ENCODE measurements around the gene LRIG1. TPM values are rescaled to one million over a fixed set of nuclear protein-coding genes. Genes with fewer than 3 reads are reported as not detected.
A peak's percentile ranks its signal among the peaks of the same experiment; 100 is the strongest.

The LRIG1 gene
- polyA plus RNA-seq, 3 donors from 2014 or later, result 4.4 to 9.7 (median 4.7) TPM

- peaks cover 40 to 48% (median 41%) of the 10 kb centered on the region in 3 donors for H3K36me3 Mint-ChIP-seq
- peak overlapping the region in 3 of 6 donors; percentile 64 to 69 (median 67) for H3K27ac Mint-ChIP-seq
- H3K4me1 Mint-ChIP-seq, result peaks cover 21 to 26% of the 10 kb centered on the region in 2 donors
- H3K27me3 Mint-ChIP-seq (ENCODE audit: low read depth in 3 of 3), result peaks cover 2 to 5% (median 2%) of the 10 kb centered on the region in 3 donors
- H3K4me3 Mint-ChIP-seq, result peak overlapping the region in 1 of 5 donors; percentile 44
- peaks cover 0 to 1% (median 0%) of the 10 kb centered on the region in 6 donors for H3K9me3 Mint-ChIP-seq
- no peak for DNase-seq
Observed at GRCh38 chr3:66386925-66387650, 113.7 kb downstream of the LRIG1 start.

GRCh38 chr3:66386011-66386924 is 114.6 kb downstream of the LRIG1 start:
- no peak for DNase-seq
- Mint-ChIP-seq H3K4me3 (peak overlapping the region in 3 of 5 donors; percentile 15 to 33 (median 25)), H3K27me3 (ENCODE audit: low read depth in 3 of 3) (peaks cover 2 to 5% (median 2%) of the 10 kb centered on the region in 3 donors), H3K36me3 (peaks cover 41 to 53% (median 46%) of the 10 kb centered on the region in 3 donors), H3K4me1 (peaks cover 20 to 23% of the 10 kb centered on the region in 2 donors), H3K27ac (peak overlapping the region in 4 of 6 donors; percentile 0 to 78 (median 66)), H3K9me3 (peaks cover 0 to 1% (median 0%) of the 10 kb centered on the region in 6 donors)

DNA sequence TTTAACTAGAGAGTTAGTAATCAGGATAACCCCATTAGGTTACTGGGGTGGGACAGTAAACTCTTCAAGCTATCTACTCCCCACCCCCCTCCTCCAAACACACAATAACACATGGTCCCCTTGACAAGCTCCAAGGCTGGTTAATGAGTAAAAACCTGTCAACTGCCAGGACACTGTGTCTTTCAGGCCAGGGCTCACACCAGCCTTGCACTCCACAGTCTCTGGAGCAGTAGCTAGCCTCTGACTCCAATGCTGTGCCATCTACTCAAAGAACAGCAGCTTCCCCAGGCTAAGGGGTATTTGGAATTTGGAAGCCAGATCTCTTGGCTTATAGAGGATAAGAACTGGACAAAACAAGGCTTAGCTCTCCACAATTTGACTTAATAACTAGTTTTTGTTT is 115.8 kb downstream of the LRIG1 start:
- H3K4me1 Mint-ChIP-seq, result peaks cover 20 to 23% of the 10 kb centered on the region in 2 donors
- peaks cover 0 to 1% (median 0%) of the 10 kb centered on the region in 6 donors for H3K9me3 Mint-ChIP-seq
- no peak overlapping the region for H3K27ac Mint-ChIP-seq
- H3K4me3 Mint-ChIP-seq, result no peak overlapping the region
- no peak for DNase-seq
- peaks cover 52 to 59% (median 53%) of the 10 kb centered on the region in 3 donors for H3K36me3 Mint-ChIP-seq
- peaks cover 2 to 5% (median 2%) of the 10 kb centered on the region in 3 donors for H3K27me3 Mint-ChIP-seq (ENCODE audit: low read depth in 3 of 3)

DNA sequence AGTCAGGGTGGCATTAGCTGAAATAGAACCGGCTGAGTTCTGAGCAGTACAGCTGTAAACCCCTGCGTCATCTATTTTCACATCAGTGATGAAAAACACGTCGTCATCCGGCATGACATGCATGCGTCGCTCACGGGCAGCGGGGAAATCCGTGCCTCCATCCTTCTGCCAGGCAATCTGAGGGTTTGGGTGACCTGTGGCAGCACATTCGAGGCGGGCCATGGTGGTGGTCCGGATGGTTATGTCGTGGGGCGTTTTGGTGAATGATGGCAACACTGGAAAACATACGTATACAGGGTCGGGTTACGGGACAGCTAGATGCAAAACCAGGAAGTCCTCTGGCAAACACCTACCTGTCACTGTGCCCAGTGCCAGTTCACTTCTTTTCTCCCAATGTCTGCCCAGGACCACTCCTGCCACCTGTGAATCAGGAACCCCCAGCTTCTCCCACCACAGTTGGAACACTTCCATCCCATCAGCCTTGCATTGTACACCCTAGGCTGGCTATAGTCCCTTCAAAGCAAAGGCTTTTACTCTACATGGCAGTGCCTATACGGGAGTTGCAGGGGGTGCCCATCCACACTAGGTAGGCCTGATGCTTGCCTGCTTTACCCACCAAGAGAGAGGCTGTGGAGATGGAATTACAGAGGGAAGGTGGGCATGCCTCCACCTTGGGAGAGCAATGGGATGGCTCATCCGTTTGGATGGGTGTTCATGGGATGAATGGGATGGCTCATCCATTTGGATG is 116.7 kb downstream of the LRIG1 start:
- Mint-ChIP-seq H3K9me3 (no peaks in the 10 kb centered on the region), H3K36me3 (peaks cover 61 to 68% (median 62%) of the 10 kb centered on the region in 3 donors), H3K4me3 (no peak overlapping the region), H3K4me1 (peaks cover 20 to 23% of the 10 kb centered on the region in 2 donors), H3K27ac (peak overlapping the region in 3 of 6 donors; percentile 22 to 77 (median 25)), H3K27me3 (ENCODE audit: low read depth in 3 of 3) (peaks cover 2 to 5% (median 2%) of the 10 kb centered on the region in 3 donors)
- DNase-seq, result no peak

GRCh38 chr3:66383023-66383422 is 117.8 kb downstream of the LRIG1 start:
- peaks cover 61 to 64% (median 63%) of the 10 kb centered on the region in 3 donors for H3K36me3 Mint-ChIP-seq
- peaks cover 0 to 5% (median 2%) of the 10 kb centered on the region in 3 donors for H3K27me3 Mint-ChIP-seq (ENCODE audit: low read depth in 3 of 3)
- H3K9me3 Mint-ChIP-seq, result no peaks in the 10 kb centered on the region
- peaks cover 21 to 23% of the 10 kb centered on the region in 2 donors for H3K4me1 Mint-ChIP-seq
- no peak overlapping the region for H3K4me3 Mint-ChIP-seq
- H3K27ac Mint-ChIP-seq, result no peak overlapping the region
- DNase-seq, result no peak

GRCh38 chr3:66382142-66382541 is 118.7 kb downstream of the LRIG1 start:
- no peak for DNase-seq
- H3K4me3 Mint-ChIP-seq, result no peak overlapping the region
- H3K4me1 Mint-ChIP-seq, result peaks cover 21 to 22% of the 10 kb centered on the region in 2 donors
- peaks cover 0 to 2% (median under 1%) of the 10 kb centered on the region in 3 donors for H3K27me3 Mint-ChIP-seq (ENCODE audit: low read depth in 3 of 3)
- no peaks in the 10 kb centered on the region for H3K9me3 Mint-ChIP-seq
- H3K27ac Mint-ChIP-seq, result peak overlapping the region in 1 of 6 donors; percentile 27
- peaks cover 64 to 69% (median 67%) of the 10 kb centered on the region in 3 donors for H3K36me3 Mint-ChIP-seq

- Mint-ChIP-seq H3K36me3 (peaks cover 63 to 73% (median 65%) of the 10 kb centered on the region in 3 donors), H3K9me3 (no peaks in the 10 kb centered on the region), H3K27me3 (ENCODE audit: low read depth in 3 of 3) (peaks cover 0 to 2% (median 0%) of the 10 kb centered on the region in 3 donors), H3K27ac (no peak overlapping the region), H3K4me1 (peaks cover 16 to 17% of the 10 kb centered on the region in 2 donors), H3K4me3 (no peak overlapping the region)
- no peak for DNase-seq
Observed at GRCh38 chr3:66381626-66382025, 119.2 kb downstream of the LRIG1 start.

DNA sequence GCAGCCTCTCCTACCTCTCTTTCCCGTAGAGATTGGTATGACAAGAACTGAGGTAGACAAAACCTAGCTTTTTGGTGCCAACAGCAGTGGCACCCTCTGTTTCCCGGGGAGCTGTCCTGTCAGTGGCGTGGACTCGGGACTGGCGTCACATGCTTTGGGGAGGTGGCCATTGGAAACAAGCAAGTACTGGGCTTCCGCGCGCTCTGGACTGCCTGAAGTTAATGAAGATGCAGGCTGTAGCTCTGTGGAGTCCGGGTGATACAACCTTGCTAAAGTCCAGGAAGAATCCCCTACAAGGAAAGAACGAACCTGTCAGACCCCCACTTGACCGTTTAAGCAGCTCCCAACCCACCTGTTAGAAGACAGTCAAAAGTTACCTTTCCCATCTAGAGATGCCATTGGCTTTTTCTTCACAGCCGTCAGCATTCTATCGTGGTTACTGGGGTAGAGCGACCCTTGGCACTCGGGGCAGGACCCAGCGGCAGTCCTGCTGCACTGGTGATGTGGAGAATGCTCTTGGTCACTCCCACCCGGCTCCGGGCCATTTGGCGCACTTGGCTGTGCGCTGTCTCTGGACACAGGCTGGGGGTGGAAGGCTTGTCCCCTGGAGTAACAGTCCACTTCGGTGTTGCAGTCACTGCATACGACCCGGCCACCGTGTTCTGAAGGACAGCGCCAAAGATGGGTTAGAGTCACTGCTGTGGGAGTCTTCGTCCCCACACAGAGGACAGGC is 120.5 kb downstream of the LRIG1 start:
- Mint-ChIP-seq H3K27ac (peak overlapping the region in 1 of 6 donors; percentile 5), H3K4me3 (no peak overlapping the region), H3K9me3 (no peaks in the 10 kb centered on the region), H3K27me3 (ENCODE audit: low read depth in 3 of 3) (peaks cover 0 to 2% (median 0%) of the 10 kb centered on the region in 3 donors), H3K4me1 (peaks cover 7 to 9% of the 10 kb centered on the region in 2 donors), H3K36me3 (peaks cover 57 to 74% (median 64%) of the 10 kb centered on the region in 3 donors)
- DNase-seq, result no peak

DNA sequence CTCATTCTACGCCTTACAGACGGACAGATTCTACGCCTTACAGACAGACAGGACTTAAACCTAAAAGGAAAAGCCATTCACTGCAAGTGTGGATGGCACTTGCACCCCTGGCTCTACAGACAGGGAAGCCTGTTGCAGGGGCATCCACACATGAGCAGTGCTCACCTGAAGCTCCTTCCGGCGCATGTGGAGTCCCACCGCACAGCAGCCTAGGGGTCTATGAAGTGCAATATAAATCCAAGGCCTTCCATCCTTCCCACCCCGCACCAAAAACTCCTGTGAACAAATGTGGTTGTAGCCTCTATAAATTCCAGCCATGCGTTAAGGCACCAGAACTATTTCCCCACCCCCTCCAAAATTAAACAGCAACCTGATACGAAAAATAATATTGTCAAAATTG is 121.3 kb downstream of the LRIG1 start:
- Mint-ChIP-seq H3K36me3 (peaks cover 50 to 66% (median 59%) of the 10 kb centered on the region in 3 donors), H3K27ac (peak overlapping the region in 2 of 6 donors; percentile 30 to 47)

DNA sequence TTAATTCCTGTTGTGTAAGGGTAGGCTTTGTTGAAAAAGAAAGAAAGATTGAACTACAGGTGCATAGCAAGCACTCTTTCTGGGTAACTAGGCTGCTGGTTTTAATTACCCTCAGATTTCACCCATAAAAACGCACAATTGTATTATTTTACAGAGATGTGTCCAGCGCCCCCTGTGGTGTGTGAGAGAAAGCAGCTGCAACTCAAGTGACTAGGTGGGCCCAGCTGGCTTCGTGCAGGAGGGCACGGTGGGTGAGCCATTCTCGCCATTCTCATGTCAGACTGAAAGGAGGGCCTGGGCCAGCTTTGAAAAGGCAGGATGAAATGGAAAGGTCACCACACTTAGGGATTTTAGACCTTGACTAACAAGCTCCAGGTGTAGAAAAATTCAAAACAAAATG is 122.6 kb downstream of the LRIG1 start:
- H3K9me3 Mint-ChIP-seq, result no peaks in the 10 kb centered on the region
- no peak overlapping the region for H3K4me3 Mint-ChIP-seq
- H3K4me1 Mint-ChIP-seq, result peaks cover 7 to 8% of the 10 kb centered on the region in 2 donors
- DNase-seq, result peak in 2 of 3 donors; percentile 24 to 46
- peaks cover 37 to 53% (median 50%) of the 10 kb centered on the region in 3 donors for H3K36me3 Mint-ChIP-seq
- peaks cover 0 to 2% (median 1%) of the 10 kb centered on the region in 3 donors for H3K27me3 Mint-ChIP-seq (ENCODE audit: low read depth in 3 of 3)
- H3K27ac Mint-ChIP-seq, result peak overlapping the region in 5 of 6 donors; percentile 29 to 83 (median 60)

More for the DNA sequence above, 121.3 kb downstream of the LRIG1 start:
- DNase-seq, result no peak
- Mint-ChIP-seq H3K9me3 (no peaks in the 10 kb centered on the region), H3K4me1 (peaks cover 6 to 7% of the 10 kb centered on the region in 2 donors), H3K27me3 (ENCODE audit: low read depth in 3 of 3) (peaks cover 0 to 2% (median 1%) of the 10 kb centered on the region in 3 donors), H3K4me3 (no peak overlapping the region)

DNA sequence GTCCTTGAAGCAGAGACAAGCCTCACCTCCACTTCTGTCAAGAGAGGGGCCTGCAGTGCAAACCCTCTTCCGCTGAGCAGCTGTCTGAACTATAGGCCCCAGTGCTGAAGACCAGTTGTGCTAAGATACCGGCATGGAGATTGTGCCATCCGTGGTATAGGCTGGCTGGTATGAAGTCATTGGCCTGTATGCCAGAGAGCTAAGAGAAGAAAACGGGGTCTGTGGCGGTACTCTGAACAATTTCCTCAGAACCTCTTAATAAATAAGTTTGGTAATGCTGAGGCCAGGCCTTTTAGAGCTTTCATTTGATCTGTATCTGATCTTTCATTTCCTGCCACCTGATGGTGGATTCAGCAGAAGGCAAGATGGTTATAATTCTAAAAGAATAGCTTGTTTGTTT is 123.0 kb downstream of the LRIG1 start:
- no peak overlapping the region for H3K4me3 Mint-ChIP-seq
- peak overlapping the region in 5 of 6 donors; percentile 25 to 67 (median 32) for H3K27ac Mint-ChIP-seq
- DNase-seq, result no peak
- H3K36me3 Mint-ChIP-seq, result peaks cover 37 to 50% (median 49%) of the 10 kb centered on the region in 3 donors
- H3K9me3 Mint-ChIP-seq, result no peaks in the 10 kb centered on the region
- peaks cover 12 to 13% of the 10 kb centered on the region in 2 donors for H3K4me1 Mint-ChIP-seq
- H3K27me3 Mint-ChIP-seq (ENCODE audit: low read depth in 3 of 3), result peaks cover under 1 to 2% (median 1%) of the 10 kb centered on the region in 3 donors

GRCh38 chr3:66376568-66376967 is 124.3 kb downstream of the LRIG1 start:
- H3K4me1 Mint-ChIP-seq, result peaks cover 22 to 24% of the 10 kb centered on the region in 2 donors
- H3K9me3 Mint-ChIP-seq, result no peaks in the 10 kb centered on the region
- peak overlapping the region in 2 of 6 donors; percentile 31 to 74 for H3K27ac Mint-ChIP-seq
- H3K4me3 Mint-ChIP-seq, result no peak overlapping the region
- no peak for DNase-seq
- peaks cover 1 to 2% (median 2%) of the 10 kb centered on the region in 3 donors for H3K27me3 Mint-ChIP-seq (ENCODE audit: low read depth in 3 of 3)
- H3K36me3 Mint-ChIP-seq, result peaks cover 29 to 43% (median 40%) of the 10 kb centered on the region in 3 donors
